Endometrial microvascular endothelial cells (primary cell): Measurements from ENCODE around the gene IDI1. TPM values are rescaled to one million over a fixed set of nuclear protein-coding genes. Genes with fewer than 3 reads are reported as not detected.
"Not testable (repeated sequence)": the region's sequence is repeated elsewhere in the genome, so short reads cannot be mapped to it uniquely, and the experiment has no call there.

Experiments
- in situ Hi-C: cut with HindIII; loops from 2 replicates; pipeline ENCODE4 v1.10.0; 2017; ENCODE audit warnings: low sequenced_read_pairs, low pct_unique_long_range_greater_than_20kb; ENCODE audit errors: inconsistent ontology term
- total RNA-seq: library from RNA; depleted of rRNA; stranded (reverse); fragments of >200 nt; gene quantifications from one replicate; pipeline ENCODE4 v1.2.3, GENCODE V29; 2015; ENCODE audit errors: inconsistent ontology term

Gene IDI1
- total RNA-seq, 1 donor from 2014 or later, result 34.8 TPM

GRCh38 chr10:1043532-1043995 is 5.4 kb downstream of the IDI1 start:
- in situ Hi-C loops, result no loop called here

GRCh38 chr10:1041514-1041913 is 7.4 kb downstream of the IDI1 start:
- in situ Hi-C loops, result no loop called here

- in situ Hi-C loops, result no loop called here
Observed at GRCh38 chr10:1040133-1040532, 8.8 kb downstream of the IDI1 start.

- in situ Hi-C loops, result not testable (repeated sequence)
Observed at GRCh38 chr10:1038769-1039168, 10.2 kb downstream of the IDI1 start.

- in situ Hi-C loops, result no loop called here
Observed at GRCh38 chr10:1037098-1037497, 11.8 kb downstream of the IDI1 start.

- in situ Hi-C loops, result no loop called here
Observed at GRCh38 chr10:1036341-1036791, 12.6 kb downstream of the IDI1 start.

- in situ Hi-C loops, result no loop called here
Observed at GRCh38 chr10:1035201-1035600, 13.7 kb downstream of the IDI1 start.

- in situ Hi-C loops, result no loop called here
Observed at GRCh38 chr10:1034758-1035157, 14.2 kb downstream of the IDI1 start.

- in situ Hi-C loops, result no loop called here
Observed at GRCh38 chr10:1033601-1034000, 15.3 kb downstream of the IDI1 start.

- in situ Hi-C loops, result no loop called here
Observed at GRCh38 chr10:1029838-1030237, 19.1 kb downstream of the IDI1 start.

- in situ Hi-C loops, result no loop called here
Observed at GRCh38 chr10:1026578-1026977, 22.3 kb downstream of the IDI1 start.

- in situ Hi-C loops, result no loop called here
Observed at GRCh38 chr10:1025683-1026082, 23.2 kb downstream of the IDI1 start, which contains the start of gene IDI2. Gene IDI2, minus strand, starts transcription at chr10:1025859. Its CDS starts 1,136 bp downstream, at chr10:1024723.

GRCh38 chr10:1024103-1024502 is 24.8 kb downstream of the IDI1 start:
- in situ Hi-C loops, result no loop called here

- in situ Hi-C loops, result no loop called here
Observed at GRCh38 chr10:1022413-1022812, 26.5 kb downstream of the IDI1 start.

GRCh38 chr10:1020958-1021357 is 28.0 kb downstream of the IDI1 start:
- in situ Hi-C loops, result no loop called here

- in situ Hi-C loops, result no loop called here
Observed at GRCh38 chr10:1020460-1020859, 28.5 kb downstream of the IDI1 start.

- in situ Hi-C loops, result no loop called here
Observed at GRCh38 chr10:1019362-1019761, 29.6 kb downstream of the IDI1 start.

GRCh38 chr10:1015688-1016087 is 33.2 kb downstream of the IDI1 start:
- in situ Hi-C loops, result no loop called here

GRCh38 chr10:1011696-1012095 is 37.2 kb downstream of the IDI1 start:
- in situ Hi-C loops, result no loop called here

GRCh38 chr10:1010703-1011102 is 38.2 kb downstream of the IDI1 start:
- in situ Hi-C loops, result no loop called here

- in situ Hi-C loops, result not testable (repeated sequence)
Observed at GRCh38 chr10:1009947-1010346, 39.0 kb downstream of the IDI1 start.
